NCI-H748 (cell line): ENCODE data around the gene FAM222A.

Source experiments
- DNase-seq: peaks from one replicate; lab custom pipeline; 2025; ENCODE audit not compliant: unreplicated experiment; lab: John Stamatoyannopoulos, UW

Gene FAM222A

GRCh38 chr12:109818253-109818652 is 104.6 kb downstream of the FAM222A start:
- DNase-seq = no peak

GRCh38 chr12:109818905-109819500 is 105.4 kb downstream of the FAM222A start:
- DNase-seq = no peak
